ENCODE results near the gene HMOX1. TPM values are rescaled to one million over a fixed set of nuclear protein-coding genes. Genes with fewer than 3 reads are reported as not detected.

The HMOX1 gene
- total and polyA plus RNA-seq, 2 of the 13 experiments (the other 11 are each of a cell fraction or from before 2014, with no cell fraction given) = 53.6 to 67.4 TPM

DNA sequence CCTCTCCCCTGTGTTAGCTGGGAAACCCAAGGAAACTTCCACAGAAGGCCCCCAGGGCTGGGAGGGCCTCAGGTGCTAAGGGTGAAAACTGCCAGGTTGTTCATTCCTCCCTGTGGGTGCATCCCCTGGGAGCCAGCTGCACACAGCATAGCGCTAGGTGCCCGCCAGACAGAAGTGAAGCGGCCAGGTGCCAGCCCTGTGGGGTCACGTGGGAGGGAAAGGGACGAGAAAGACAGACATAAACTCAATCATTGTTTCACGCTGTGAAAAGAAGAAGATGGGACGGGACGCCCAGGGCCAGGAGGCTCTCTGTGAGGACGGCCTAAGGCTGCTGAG is 31.6 kb upstream of the HMOX1 start:
- TF ChIP-seq HCFC1 (IDR thresholded peaks at IDR 0.05; ENCODE audit: low read depth, low read length) (no peak), ZNF329 (CRISPR knock-in tag; IDR thresholded peaks at IDR 0.05; ENCODE audit: low read depth) (no peak), KDM4B (CRISPR knock-in tag; IDR thresholded peaks at IDR 0.05) (no peak), CREM (IDR thresholded peaks at IDR 0.05) (no peak), CREM (CRISPR knock-in tag; IDR thresholded peaks at IDR 0.05) (no peak), ZNF101 (CRISPR knock-in tag; IDR thresholded peaks at IDR 0.05; ENCODE audit: borderline replicate concordance, low read depth) (no peak), ZNF296 (CRISPR knock-in tag; conservative IDR thresholded peaks at IDR 0.05) (no peak), ERF (CRISPR knock-in tag; IDR thresholded peaks at IDR 0.05) (no peak), KLF12 (CRISPR knock-in tag; IDR thresholded peaks at IDR 0.05; ENCODE audit: borderline replicate concordance) (no peak), POLR2G (IDR thresholded peaks at IDR 0.05; ENCODE audit: low read depth, low read length) (0 out of 2 replicates have a peak, but pooled peaks have one; percentile 44), ZNF766 (CRISPR knock-in tag; IDR thresholded peaks at IDR 0.05; ENCODE audit: borderline replicate concordance) (no peak), ZNF792 (CRISPR knock-in tag; IDR thresholded peaks at IDR 0.05) (no peak), ZNF124 (CRISPR knock-in tag; IDR thresholded peaks at IDR 0.05) (no peak), AKAP8 (CRISPR knock-in tag; IDR thresholded peaks at IDR 0.05) (no peak), HES4 (CRISPR knock-in tag; IDR thresholded peaks at IDR 0.05; ENCODE audit: borderline replicate concordance) (no peak), RFXANK (CRISPR knock-in tag; IDR thresholded peaks at IDR 0.05) (no peak), POLR2AphosphoS5 (IDR thresholded peaks at IDR 0.05; ENCODE audit: low read depth, low read length) (peak; percentile 24; the same call in 1 of the 2 replicates)
- TF ChIP-seq, protein P1, sequence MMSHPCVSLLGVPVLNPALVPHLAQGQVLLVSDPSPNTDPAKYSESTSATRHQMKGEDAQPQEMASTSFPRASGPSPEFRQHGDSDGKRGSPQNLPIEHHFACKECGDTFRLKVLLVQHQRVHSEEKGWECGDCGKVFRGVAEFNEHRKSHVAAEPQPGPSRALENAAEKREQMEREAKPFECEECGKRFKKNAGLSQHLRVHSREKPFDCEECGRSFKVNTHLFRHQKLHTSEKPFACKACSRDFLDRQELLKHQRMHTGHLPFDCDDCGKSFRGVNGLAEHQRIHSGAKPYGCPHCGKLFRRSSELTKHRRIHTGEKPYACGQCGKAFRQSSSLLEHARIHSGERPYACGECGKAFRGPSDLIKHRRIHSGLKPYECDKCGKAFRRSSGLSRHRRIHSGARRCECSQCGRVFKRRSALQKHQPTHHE (CRISPR knock-in tag; IDR thresholded peaks at IDR 0.05; ENCODE audit: borderline replicate concordance) = no peak
- TF ChIP-seq, protein P2, sequence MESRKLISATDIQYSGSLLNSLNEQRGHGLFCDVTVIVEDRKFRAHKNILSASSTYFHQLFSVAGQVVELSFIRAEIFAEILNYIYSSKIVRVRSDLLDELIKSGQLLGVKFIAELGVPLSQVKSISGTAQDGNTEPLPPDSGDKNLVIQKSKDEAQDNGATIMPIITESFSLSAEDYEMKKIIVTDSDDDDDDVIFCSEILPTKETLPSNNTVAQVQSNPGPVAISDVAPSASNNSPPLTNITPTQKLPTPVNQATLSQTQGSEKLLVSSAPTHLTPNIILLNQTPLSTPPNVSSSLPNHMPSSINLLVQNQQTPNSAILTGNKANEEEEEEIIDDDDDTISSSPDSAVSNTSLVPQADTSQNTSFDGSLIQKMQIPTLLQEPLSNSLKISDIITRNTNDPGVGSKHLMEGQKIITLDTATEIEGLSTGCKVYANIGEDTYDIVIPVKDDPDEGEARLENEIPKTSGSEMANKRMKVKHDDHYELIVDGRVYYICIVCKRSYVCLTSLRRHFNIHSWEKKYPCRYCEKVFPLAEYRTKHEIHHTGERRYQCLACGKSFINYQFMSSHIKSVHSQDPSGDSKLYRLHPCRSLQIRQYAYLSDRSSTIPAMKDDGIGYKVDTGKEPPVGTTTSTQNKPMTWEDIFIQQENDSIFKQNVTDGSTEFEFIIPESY (CRISPR knock-in tag; IDR thresholded peaks at IDR 0.05) = peak; percentile 52; the same call in 1 of the 2 replicates
- TF ChIP-seq, protein P3, sequence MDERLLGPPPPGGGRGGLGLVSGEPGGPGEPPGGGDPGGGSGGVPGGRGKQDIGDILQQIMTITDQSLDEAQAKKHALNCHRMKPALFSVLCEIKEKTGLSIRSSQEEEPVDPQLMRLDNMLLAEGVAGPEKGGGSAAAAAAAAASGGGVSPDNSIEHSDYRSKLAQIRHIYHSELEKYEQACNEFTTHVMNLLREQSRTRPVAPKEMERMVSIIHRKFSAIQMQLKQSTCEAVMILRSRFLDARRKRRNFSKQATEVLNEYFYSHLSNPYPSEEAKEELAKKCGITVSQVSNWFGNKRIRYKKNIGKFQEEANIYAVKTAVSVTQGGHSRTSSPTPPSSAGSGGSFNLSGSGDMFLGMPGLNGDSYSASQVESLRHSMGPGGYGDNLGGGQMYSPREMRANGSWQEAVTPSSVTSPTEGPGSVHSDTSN (CRISPR knock-in tag; IDR thresholded peaks at IDR 0.05) = no peak
- TF ChIP-seq, protein P4, sequence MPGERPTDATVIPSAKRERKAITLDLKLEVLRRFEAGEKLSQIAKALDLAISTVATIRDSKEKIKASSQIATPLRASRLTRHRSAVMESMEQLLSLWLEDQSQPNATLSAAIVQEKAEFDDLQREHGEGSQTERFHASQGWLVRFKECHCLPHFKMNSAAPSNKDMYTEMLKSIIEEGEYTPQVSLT (CRISPR knock-in tag; IDR thresholded peaks at IDR 0.05; ENCODE audit: borderline replicate concordance, low read depth) = no peak
- TF ChIP-seq, protein P5, sequence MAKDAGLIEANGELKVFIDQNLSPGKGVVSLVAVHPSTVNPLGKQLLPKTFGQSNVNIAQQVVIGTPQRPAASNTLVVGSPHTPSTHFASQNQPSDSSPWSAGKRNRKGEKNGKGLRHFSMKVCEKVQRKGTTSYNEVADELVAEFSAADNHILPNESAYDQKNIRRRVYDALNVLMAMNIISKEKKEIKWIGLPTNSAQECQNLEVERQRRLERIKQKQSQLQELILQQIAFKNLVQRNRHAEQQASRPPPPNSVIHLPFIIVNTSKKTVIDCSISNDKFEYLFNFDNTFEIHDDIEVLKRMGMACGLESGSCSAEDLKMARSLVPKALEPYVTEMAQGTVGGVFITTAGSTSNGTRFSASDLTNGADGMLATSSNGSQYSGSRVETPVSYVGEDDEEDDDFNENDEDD (CRISPR knock-in tag; IDR thresholded peaks at IDR 0.05; ENCODE audit: borderline replicate concordance) = no peak
- Histone ChIP-seq H3K36me3 (replicated peaks in 1 of 2; ENCODE audit: control insufficient read depth in 1 of 2, insufficient read depth in 2 of 2, low read length in 2 of 2) (peaks cover 11% of the 10 kb centered on the region in 2 experiments; a peak in 3 of 5 replicates), H3K9me3 (ENCODE audit: low read length) (no peaks in the 10 kb centered on the region), H3K27me3 (ENCODE audit: control insufficient read depth in 1 of 2, insufficient read depth in 2 of 2, low read length in 2 of 2) (no peaks in the 10 kb centered on the region; a peak in 1 of 5 replicates), H3K4me3 (replicated peaks in 1 of 3; ENCODE audit: insufficient read depth in 1 of 3, low read depth in 2 of 3, low read length in 3 of 3) (no peak overlapping the region), H3K4me2 (ENCODE audit: low read depth, low read length) (no peak overlapping the region), H3K4me1 (ENCODE audit: insufficient read depth, low read length) (peaks cover 38% of the 10 kb centered on the region), H3K9ac (ENCODE audit: insufficient read depth, low read depth, low read length) (no peak overlapping the region), H2AFZ (ENCODE audit: low read length) (no peak overlapping the region), H3K79me2 (ENCODE audit: insufficient read depth, low read length) (no peaks in the 10 kb centered on the region), H4K20me1 (ENCODE audit: insufficient read depth, low read length) (no peaks in the 10 kb centered on the region), H3K27ac (ENCODE audit: extremely low read length, insufficient read depth, low read length) (no peak overlapping the region)
- DNase-seq (ENCODE audit: low spot score) = no peak
- intact Hi-C loops (cut with micrococcal nuclease; ENCODE audit: unreplicated experiment) (no loop called here), in situ Hi-C loops (cut with HindIII; ENCODE audit: extremely low pct_ligation_motif_present, low pct_unique_long_range_greater_than_20kb) (no loop called here)
- ATAC-seq = no peak
- no peak for FAIRE-seq
- BruUV-seq (replicated peaks) = no TSS peak
- WGBS (ENCODE audit: low lambda C conversion rate) = 94% methylated on average over 9 of the region's 9 CpGs
- CTCF ChIA-PET (ENCODE audit: low intra/inter-chr PET ratio, low total read pairs) = interaction anchor here (2.0 kb wide), 1 partner anchor 234 kb away, joined by 17 read pairs; no protein-coding TSS in a partner anchor
- POLR2A ChIA-PET = no interaction called here
